PC-9 (cell line): ENCODE measurements around the gene RAX.

Source experiments
- CTCF ChIP-seq: fragments of 200-600 bp; sonication (generic); conservative IDR thresholded peaks from 2 replicates; pipeline ENCODE4 v1.6.1; 2017; ENCODE audit warnings: mixed run types, antibody characterized with exemption, mild to moderate bottlenecking, moderate library complexity
- EZH2 ChIP-seq: fragments of 200-600 bp; sonication (generic); IDR thresholded peaks from 2 replicates; pipeline ENCODE4 v1.8.0; 2017; ENCODE audit warnings: antibody characterized with exemption, low read depth

DNA sequence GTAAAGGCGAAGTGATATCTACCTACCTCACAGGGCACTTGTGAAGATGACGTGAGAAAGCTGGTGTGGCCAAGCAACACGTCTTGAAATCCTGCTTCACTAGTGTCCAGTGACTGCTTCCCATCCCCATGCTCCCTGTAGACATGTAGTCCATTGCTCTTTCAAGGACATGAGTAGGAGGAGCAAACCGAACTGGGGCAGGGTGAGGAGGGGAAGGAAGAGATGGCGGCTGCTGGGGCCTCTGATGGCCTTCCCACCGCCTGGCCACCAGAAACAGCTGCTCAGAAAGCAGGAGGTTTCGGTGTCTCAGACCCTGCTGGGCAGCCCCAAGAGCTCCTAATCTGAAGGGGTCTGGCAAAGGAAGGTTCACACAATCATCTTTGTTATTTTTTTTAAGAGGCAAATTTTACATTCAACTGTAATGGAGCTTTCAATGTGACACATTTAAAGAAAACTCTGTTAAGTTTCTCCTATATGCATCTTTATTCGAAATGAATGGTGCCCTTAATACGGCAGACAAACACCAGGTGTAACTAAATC, 30.5 kb upstream of the RAX start:
- no peak for TF ChIP-seq EZH2
- no peak for TF ChIP-seq CTCF
